K562 (cell line): ENCODE measurements around the gene CTIF. TPM values are rescaled to one million over a fixed set of nuclear protein-coding genes. Genes with fewer than 3 reads are reported as not detected.

Experiments
- ATAC-seq: fragments of 200-7000 bp; cut with Tn5 transposase; 3 replicates; pipeline ENCODE4 v1.9.1; 2020; ENCODE audit warnings: moderate library complexity
- BruUV-seq: library from RNA; stranded (reverse); fragments of 400-500 nt; replicated peaks from 2 replicates; lab custom pipeline; 2021; lab: Mats Ljungman, UMichigan
- CTCF ChIA-PET: fragments of 300-600 bp; formaldehyde crosslinking; extraction: SDS; loops from one replicate; lab custom pipeline; 2021; ENCODE audit warnings: low intra/inter-chr PET ratio; lab: Yijun Ruan, JAX
- POLR2A ChIA-PET: fragments of 300-600, 350-650 bp; sonication (Branson Sonifier 250); formaldehyde crosslinking; extraction: SDS; loops from one replicate; lab custom pipeline; 2021; ENCODE audit warnings: antibody characterized with exemption, inconsistent platforms; lab: Yijun Ruan, JAX
- DNase-seq, 4 experiments: peaks; one replicate each; pipeline versions ENCODE4 v3.0.0 to v3.0.0-alpha.2; 2011 to 2018; ENCODE audit warnings: low spot score in 3 of 4, mixed read lengths in 3 of 4; ENCODE audit errors: extremely low read depth in 1 of 4
- FAIRE-seq: peaks from 2 replicates; lab custom pipeline; 2011; peaks lifted over from hg19 to GRCh38; lab: Jason Lieb, UNC
- H2AFZ ChIP-seq: 2 replicates; pipeline ENCODE4 v1.6.0; 2011; ENCODE audit warnings: low read depth, low read length, control low read depth, inconsistent platforms
- H3K27ac ChIP-seq: fragments of 200-600 bp; 3 replicates; pipeline ENCODE4 v1.8.0; 2011; ENCODE audit warnings: low read depth, mild to moderate bottlenecking, control low read depth, inconsistent platforms, low read length, moderate library complexity, mixed read lengths; ENCODE audit errors: extremely low read depth
- H3K27me3 ChIP-seq, 2 experiments: fragments of 300-600 bp in 1 of 2; 2 replicates in 1 of 2; 3 replicates in 1 of 2; pipeline versions ENCODE4 v1.6.0 to v1.8.0; 2011; ENCODE audit warnings: inconsistent platforms in 2 of 2, low read length in 2 of 2, mild to moderate bottlenecking in 1 of 2, mixed read lengths in 1 of 2, moderate library complexity in 1 of 2; ENCODE audit not compliant: control insufficient read depth in 2 of 2, insufficient read depth in 2 of 2
- H3K36me3 ChIP-seq: fragments of 300-600 bp; 3 replicates; pipeline ENCODE4 v1.8.0; 2011; ENCODE audit warnings: mild to moderate bottlenecking, low read length, inconsistent platforms; ENCODE audit not compliant: control insufficient read depth, insufficient read depth
- H3K4me1 ChIP-seq, 2 experiments: fragments of 200-600 bp in 1 of 2; replicated peaks in 1 of 2; 2 replicates in 1 of 2; 3 replicates in 1 of 2; pipeline versions ENCODE4 v1.5.1 to v1.8.0; 2011; ENCODE audit warnings: inconsistent platforms in 2 of 2, low read length in 2 of 2, mild to moderate bottlenecking in 1 of 2, mixed read lengths in 1 of 2, moderate library complexity in 1 of 2; ENCODE audit not compliant: control insufficient read depth in 2 of 2, insufficient read depth in 2 of 2
- H3K4me2 ChIP-seq: 2 replicates; pipeline ENCODE4 v1.6.1; 2011; ENCODE audit warnings: low read length, control low read depth, inconsistent platforms, mixed read lengths; ENCODE audit not compliant: insufficient read depth
- H3K4me3 ChIP-seq: fragments of 200-600 bp; sonication (generic), shearing (Covaris generic); 2 replicates; pipeline ENCODE4 v1.5.1; 2016; ENCODE audit warnings: control low read depth, inconsistent platforms
- H3K79me2 ChIP-seq: fragments of 200-600 bp; 3 replicates; pipeline ENCODE4 v1.8.0; 2011; ENCODE audit warnings: low read length, inconsistent platforms; ENCODE audit not compliant: control insufficient read depth, insufficient read depth
- H3K9ac ChIP-seq, 2 experiments: 2 replicates each; pipeline versions ENCODE4 v1.6.0 to v1.6.1; 2011; ENCODE audit warnings: low read depth in 2 of 2, low read length in 2 of 2, control low read depth in 1 of 2, inconsistent platforms in 1 of 2, mild to moderate bottlenecking in 1 of 2, mixed read lengths in 1 of 2; ENCODE audit not compliant: insufficient read depth in 1 of 2
- H3K9me1 ChIP-seq: one replicate; pipeline ENCODE4 v1.6.0; 2011; ENCODE audit warnings: inconsistent platforms, mild to moderate bottlenecking, low read length, moderate library complexity; ENCODE audit not compliant: control insufficient read depth, insufficient read depth
- H3K9me3 ChIP-seq: replicated peaks from 2 replicates; pipeline ENCODE4 v1.5.1; 2011; ENCODE audit warnings: low read depth, low read length, inconsistent platforms; ENCODE audit not compliant: control insufficient read depth, insufficient read depth
- H4K20me1 ChIP-seq: replicated peaks from 2 replicates; pipeline ENCODE4 v1.6.1; 2011; ENCODE audit warnings: low read length, inconsistent platforms, mixed read lengths; ENCODE audit not compliant: control insufficient read depth, insufficient read depth
- CBX1 ChIP-seq: sonication (generic); IDR thresholded peaks from 2 replicates; pipeline ENCODE4 v1.6.1; 2016; ENCODE audit warnings: antibody characterized with exemption, low read depth, mild to moderate bottlenecking
- CEBPB ChIP-seq: fragments of 450-650 bp; IDR thresholded peaks from 2 replicates; pipeline ENCODE4 v1.6.1; 2016; ENCODE audit warnings: missing genetic modification characterization, missing compliant biosample characterization
- JUNB ChIP-seq: fragments of 450-650 bp; formaldehyde crosslinking; conservative IDR thresholded peaks from 2 replicates; pipeline ENCODE4 v1.4.0; 2020; ENCODE audit warnings: mild to moderate bottlenecking
- LARP7 ChIP-seq: fragments of 450-650 bp; IDR thresholded peaks from 2 replicates; pipeline ENCODE4 v1.6.1; 2016
- NRF1 ChIP-seq, 2 experiments: fragments of 450-650 bp; IDR thresholded peaks in 1 of 2; conservative IDR thresholded peaks in 1 of 2; 2 replicates each; pipeline ENCODE4 v1.6.1; 2014; ENCODE audit warnings: mild to moderate bottlenecking in 2 of 2
- POLR2H ChIP-seq: IDR thresholded peaks from 2 replicates; pipeline ENCODE4 v1.6.1; 2016; ENCODE audit warnings: missing genetic modification characterization, low read depth, mild to moderate bottlenecking, control low read depth, missing compliant biosample characterization, moderate library complexity
- PTBP1 ChIP-seq: fragments of 200-400 bp; formaldehyde crosslinking; IDR thresholded peaks from 2 replicates; pipeline ENCODE4 v1.6.1; 2017; ENCODE audit warnings: low read depth, low read length
- RUNX1 ChIP-seq: sonication (generic); IDR thresholded peaks from 2 replicates; pipeline ENCODE4 v1.6.1; 2016; ENCODE audit warnings: antibody characterized with exemption, low read depth
- SIN3B ChIP-seq: fragments of 450-650 bp; IDR thresholded peaks from 2 replicates; pipeline ENCODE4 v1.6.1; 2017; ENCODE audit warnings: low read depth, mild to moderate bottlenecking, moderate library complexity
- ZNF436 ChIP-seq: fragments of 250-450, 450-650 bp; sonication (Bioruptor Pico); formaldehyde crosslinking; IDR thresholded peaks from 2 replicates; pipeline ENCODE4 v1.7.0; 2020; ENCODE audit warnings: mild to moderate bottlenecking
- WGBS: fragments of 100-300 bp; shearing (Covaris generic); methylation state at CpG from one replicate; pipeline ENCODE4 v1.1.6; 2016; ENCODE audit warnings: low coverage, mixed read lengths; ENCODE audit not compliant: insufficient coverage; ENCODE audit errors: missing lambda C conversion rate; 5-methylcytosine and 5-hydroxymethylcytosine counted together
- in situ Hi-C: fragments of 300-500 bp; cut with MboI; formaldehyde crosslinking; loops from 4 replicates; pipeline ENCODE4 v1.15.0; 2018; ENCODE audit warnings: inconsistent platforms, mixed read lengths
- intact Hi-C: fragments of 100-400 bp; cut with micrococcal nuclease; formaldehyde crosslinking; loops from 2 replicates; pipeline ENCODE4 v1.14.2; 2022
- polyA plus RNA-seq, 8 experiments: library from polyadenylated mRNA; depleted of rRNA in 4 of 8; stranded (reverse) in 5 of 8; unstranded in 3 of 8; fragments of >200 nt; fragmentation: Nextera tagmentation in 2 of 8; fragmentation: Illumina TruSeq in 1 of 8; extraction: Ambion mirVana in 2 of 8; extraction: Trizol in 1 of 8; gene quantifications; 2 replicates each; pipeline versions ENCODE4 v1.2.1 to v1.2.3, GENCODE V29; 2011 to 2014; ENCODE audit warnings: inconsistent platforms in 1 of 8, missing spikeins in 1 of 8
- total RNA-seq, 7 experiments: library from RNA; depleted of rRNA in 6 of 7; stranded (reverse); fragments of >200 nt in 6 of 7; fragmentation: Illumina TruSeq in 2 of 7; extraction: Trizol in 2 of 7; gene quantifications; 2 replicates each; pipeline versions ENCODE4 v1.2.1 to v1.2.3, GENCODE V29; 2011 to 2021; ENCODE audit warnings: low replicate concordance in 1 of 7
- TF ChIP-seq, protein P1 (sequence below): fragments of 250-450 bp; sonication (Bioruptor Pico); IDR thresholded peaks from 2 replicates; pipeline ENCODE4 v1.8.0; 2021; ENCODE audit warnings: borderline replicate concordance, mild to moderate bottlenecking, moderate library complexity; ENCODE audit not compliant: poor library complexity, severe bottlenecking
- TF ChIP-seq, protein P2 (sequence below): sonication (generic); formaldehyde crosslinking; IDR thresholded peaks from 2 replicates; pipeline ENCODE4 v1.8.1; 2023; ENCODE audit warnings: mild to moderate bottlenecking, missing genetic modification reagents

The CTIF gene
- total and polyA plus RNA-seq, 9 of the 15 experiments (the other 6 are each of a cell fraction or from before 2014, with no cell fraction given) = 0.17 to 11.5 (median 2.2) TPM

DNA sequence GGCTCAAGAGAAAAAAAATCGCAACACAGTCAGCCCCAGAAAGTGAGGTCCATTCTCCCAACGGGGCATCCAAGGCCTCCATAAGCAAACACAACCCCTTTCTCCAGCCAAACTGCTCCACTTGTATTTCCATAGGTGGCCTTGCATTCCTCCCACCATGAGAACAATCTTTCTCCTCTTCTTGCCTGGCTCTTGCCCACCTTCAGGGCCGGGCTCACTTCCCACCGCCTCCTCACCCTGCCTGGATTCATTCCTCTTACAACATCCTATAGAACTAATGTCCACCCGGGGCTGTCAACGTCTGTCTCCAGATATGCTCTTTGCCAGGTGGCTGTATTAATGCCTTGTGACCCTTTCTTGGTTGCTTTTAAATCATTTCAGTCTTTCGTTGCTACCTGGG lies 287.4 kb downstream of the CTIF start:
- Histone ChIP-seq H3K27ac (no peak overlapping the region), H3K36me3 (no peaks in the 10 kb centered on the region), H2AFZ (no peak overlapping the region), H3K27me3 (no peaks in the 10 kb centered on the region), H3K79me2 (no peaks in the 10 kb centered on the region), H3K4me2 (no peak overlapping the region), H3K4me1 (peaks cover 28 to 37% of the 10 kb centered on the region in 2 experiments), H3K9ac (no peak overlapping the region), H3K9me1 (no peaks in the 10 kb centered on the region), H3K9me3 (no peaks in the 10 kb centered on the region), H4K20me1 (peaks cover 4% of the 10 kb centered on the region; the same call in 1 of the 2 replicates), H3K4me3 (no peak overlapping the region)
- 57% methylated on average over 7 of the region's 7 CpGs for WGBS
- FAIRE-seq (no peak), ATAC-seq (no peak), DNase-seq (no peak)
- no TSS peak for BruUV-seq
- CTCF ChIA-PET = no interaction called here
- POLR2A ChIA-PET = interaction anchor here (1.0 kb wide), 1 partner anchor 12 kb away, joined by 5 read pairs; no protein-coding TSS in a partner anchor
- intact Hi-C loops = no loop called here
- in situ Hi-C loops = no loop called here
- TF ChIP-seq NRF1 (conservative IDR thresholded peaks at IDR 0.05 in 1 of 2, IDR thresholded peaks at IDR 0.05 in 1 of 2) (no peak), RUNX1 (no peak), ZNF436 (no peak), CEBPB (no peak), LARP7 (no peak), SIN3B (no peak), CBX1 (no peak), JUNB (CRISPR knock-in tag) (no peak), POLR2H (tag) (no peak), PTBP1 (no peak)
- TF ChIP-seq, protein P1, sequence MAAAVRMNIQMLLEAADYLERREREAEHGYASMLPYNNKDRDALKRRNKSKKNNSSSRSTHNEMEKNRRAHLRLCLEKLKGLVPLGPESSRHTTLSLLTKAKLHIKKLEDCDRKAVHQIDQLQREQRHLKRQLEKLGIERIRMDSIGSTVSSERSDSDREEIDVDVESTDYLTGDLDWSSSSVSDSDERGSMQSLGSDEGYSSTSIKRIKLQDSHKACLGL (CRISPR knock-in tag) = no peak
- TF ChIP-seq, protein P2, sequence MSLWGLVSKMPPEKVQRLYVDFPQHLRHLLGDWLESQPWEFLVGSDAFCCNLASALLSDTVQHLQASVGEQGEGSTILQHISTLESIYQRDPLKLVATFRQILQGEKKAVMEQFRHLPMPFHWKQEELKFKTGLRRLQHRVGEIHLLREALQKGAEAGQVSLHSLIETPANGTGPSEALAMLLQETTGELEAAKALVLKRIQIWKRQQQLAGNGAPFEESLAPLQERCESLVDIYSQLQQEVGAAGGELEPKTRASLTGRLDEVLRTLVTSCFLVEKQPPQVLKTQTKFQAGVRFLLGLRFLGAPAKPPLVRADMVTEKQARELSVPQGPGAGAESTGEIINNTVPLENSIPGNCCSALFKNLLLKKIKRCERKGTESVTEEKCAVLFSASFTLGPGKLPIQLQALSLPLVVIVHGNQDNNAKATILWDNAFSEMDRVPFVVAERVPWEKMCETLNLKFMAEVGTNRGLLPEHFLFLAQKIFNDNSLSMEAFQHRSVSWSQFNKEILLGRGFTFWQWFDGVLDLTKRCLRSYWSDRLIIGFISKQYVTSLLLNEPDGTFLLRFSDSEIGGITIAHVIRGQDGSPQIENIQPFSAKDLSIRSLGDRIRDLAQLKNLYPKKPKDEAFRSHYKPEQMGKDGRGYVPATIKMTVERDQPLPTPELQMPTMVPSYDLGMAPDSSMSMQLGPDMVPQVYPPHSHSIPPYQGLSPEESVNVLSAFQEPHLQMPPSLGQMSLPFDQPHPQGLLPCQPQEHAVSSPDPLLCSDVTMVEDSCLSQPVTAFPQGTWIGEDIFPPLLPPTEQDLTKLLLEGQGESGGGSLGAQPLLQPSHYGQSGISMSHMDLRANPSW = no peak
